HepG2 (cell line): ENCODE results near the gene EEF1AKMT3. TPM values are rescaled to one million over a fixed set of nuclear protein-coding genes. Genes with fewer than 3 reads are reported as not detected.
A peak's percentile ranks its signal among the peaks of the same experiment; 100 is the strongest.

Source experiments
- ADNP ChIP-seq: sonication (generic); formaldehyde crosslinking; IDR thresholded peaks from 2 replicates; pipeline ENCODE4 v1.4.0; 2020; ENCODE audit warnings: missing genetic modification reagents
- AGO1 ChIP-seq: fragments of 200-400 bp; formaldehyde crosslinking; IDR thresholded peaks from 2 replicates; pipeline ENCODE4 v1.6.1; 2017; ENCODE audit warnings: mild to moderate bottlenecking, low read depth, low read length, moderate library complexity; ENCODE audit not compliant: poor library complexity, severe bottlenecking
- ATRX ChIP-seq: sonication (generic); formaldehyde crosslinking; IDR thresholded peaks from 2 replicates; pipeline ENCODE4 v1.4.0; 2020; ENCODE audit warnings: missing genetic modification reagents, borderline replicate concordance
- CENPT ChIP-seq: sonication (generic); formaldehyde crosslinking; IDR thresholded peaks from 2 replicates; pipeline ENCODE4 v1.8.0; 2022; ENCODE audit warnings: low read depth, mild to moderate bottlenecking, moderate library complexity, missing genetic modification reagents
- LCORL ChIP-seq, 2 experiments: fragments of 450-650 bp in 1 of 2; sonication (generic) in 1 of 2; formaldehyde crosslinking in 1 of 2; IDR thresholded peaks; 2 replicates each; pipeline versions ENCODE4 v1.5.0 to v1.6.1; 2017 to 2020; ENCODE audit warnings: antibody characterized with exemption in 1 of 2, missing genetic modification reagents in 1 of 2
- POLR2G ChIP-seq: fragments of 200-400 bp; formaldehyde crosslinking; IDR thresholded peaks from 2 replicates; pipeline ENCODE4 v1.6.1; 2018; ENCODE audit warnings: mild to moderate bottlenecking, low read depth, low read length, moderate library complexity
- TBL1XR1 ChIP-seq: fragments of 150-350 bp; IDR thresholded peaks from 2 replicates; pipeline ENCODE4 v1.6.1; 2014; ENCODE audit warnings: borderline replicate concordance, low read length; ENCODE audit not compliant: partially characterized antibody
- ZBTB7B ChIP-seq: sonication (generic); formaldehyde crosslinking; IDR thresholded peaks from 2 replicates; pipeline ENCODE4 v1.4.0; 2020; ENCODE audit warnings: missing genetic modification reagents
- ZNF260 ChIP-seq: sonication (generic); formaldehyde crosslinking; IDR thresholded peaks from 2 replicates; pipeline ENCODE4 v1.4.0; 2020; ENCODE audit warnings: missing genetic modification reagents, low read depth, mild to moderate bottlenecking, borderline replicate concordance
- polyA plus RNA-seq, 8 experiments: library from polyadenylated mRNA; depleted of rRNA in 3 of 8; stranded (reverse) in 7 of 8; unstranded in 1 of 8; fragments of >200 nt; fragmentation: Illumina TruSeq in 4 of 8; extraction: Trizol in 4 of 8; gene quantifications; 2 replicates each; pipeline versions ENCODE4 v1.2.1 to v1.2.3, GENCODE V29; 2011 to 2016; ENCODE audit warnings: low read depth in 4 of 8, missing spikeins in 1 of 8, mixed read lengths in 1 of 8; ENCODE audit not compliant: insufficient read depth in 1 of 8
- total RNA-seq, 5 experiments: library from RNA; depleted of rRNA; stranded (reverse); fragments of >200 nt; fragmentation: Illumina TruSeq; extraction: Trizol; gene quantifications; 2 replicates each; pipeline ENCODE4 v1.2.3, GENCODE V29; 2016; ENCODE audit warnings: low read depth in 1 of 5
- TF ChIP-seq, protein P1 (sequence below): sonication (generic); formaldehyde crosslinking; IDR thresholded peaks from 2 replicates; pipeline ENCODE4 v1.4.0; 2020; ENCODE audit warnings: mild to moderate bottlenecking, missing genetic modification reagents
- TF ChIP-seq, protein P2 (sequence below): sonication (generic); formaldehyde crosslinking; IDR thresholded peaks from 2 replicates; pipeline ENCODE4 v1.4.0; 2020; ENCODE audit warnings: missing genetic modification reagents
- TF ChIP-seq, protein P3 (sequence below): sonication (generic); formaldehyde crosslinking; IDR thresholded peaks from 2 replicates; pipeline ENCODE4 v1.4.0; 2020; ENCODE audit warnings: missing genetic modification reagents, mild to moderate bottlenecking, borderline replicate concordance
- TF ChIP-seq, protein P4 (sequence below): sonication (generic); formaldehyde crosslinking; IDR thresholded peaks from 2 replicates; pipeline ENCODE4 v1.8.1; 2023; ENCODE audit warnings: missing genetic modification reagents, mild to moderate bottlenecking, borderline replicate concordance
- TF ChIP-seq, protein P5 (sequence below): sonication (generic); formaldehyde crosslinking; IDR thresholded peaks from 2 replicates; pipeline ENCODE4 v1.4.0; 2020; ENCODE audit warnings: missing genetic modification reagents
- TF ChIP-seq, protein P6 (sequence below): IDR thresholded peaks from 2 replicates; pipeline ENCODE4 v1.6.1; 2012; ENCODE audit warnings: low read length, improper control_type of control experiment
- TF ChIP-seq, protein P7 (sequence below): sonication (generic); IDR thresholded peaks from 2 replicates; pipeline ENCODE4 v1.6.1; 2016; ENCODE audit warnings: low read depth, borderline replicate concordance

Gene EEF1AKMT3
- total and polyA plus RNA-seq, 2 of the 13 experiments (the other 11 are each of a cell fraction or from before 2014, with no cell fraction given): 4.7 to 11.4 TPM

DNA sequence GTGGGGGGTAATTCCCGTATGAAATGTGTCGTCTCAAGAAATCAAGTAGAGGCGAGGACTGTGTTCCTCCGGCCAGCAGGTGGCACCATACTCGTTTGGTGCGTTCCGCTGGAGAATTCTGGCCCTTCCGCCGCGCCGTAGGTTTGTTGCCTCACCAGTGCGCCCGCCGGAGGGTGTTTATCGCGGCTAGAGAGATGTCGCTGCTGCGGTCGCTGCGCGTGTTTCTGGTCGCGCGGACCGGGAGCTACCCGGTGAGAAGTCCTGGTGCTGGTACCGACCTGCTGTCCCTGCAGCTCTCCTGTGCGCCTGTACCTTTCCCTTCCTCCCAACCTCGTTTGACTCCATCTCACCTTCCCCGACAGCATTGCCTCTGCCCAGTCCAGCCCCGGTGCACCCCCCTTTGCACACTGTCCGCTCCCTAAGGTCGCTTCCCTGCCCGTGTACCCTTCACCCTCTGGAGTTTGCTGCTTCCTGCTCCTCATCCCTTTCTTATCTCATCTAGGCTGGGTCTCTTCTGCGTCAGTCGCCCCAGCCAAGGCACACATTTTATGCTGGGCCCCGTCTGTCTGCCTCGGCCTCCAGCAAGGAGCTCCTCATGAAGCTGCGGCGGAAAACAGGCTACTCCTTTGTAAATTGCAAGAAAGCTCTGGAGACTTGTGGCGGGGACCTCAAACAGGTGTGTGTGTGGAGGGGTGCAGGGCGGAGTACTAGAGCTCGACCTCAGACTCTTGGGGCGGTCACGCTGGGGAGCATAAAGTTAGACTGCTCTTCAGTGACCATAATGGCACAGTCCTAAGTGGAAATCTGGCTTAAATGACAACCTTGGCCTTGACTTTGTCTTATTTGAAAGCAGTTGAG, 10.4 kb downstream of the EEF1AKMT3 start, which contains the start of gene TSFM (continued):
- TF ChIP-seq, protein P1, sequence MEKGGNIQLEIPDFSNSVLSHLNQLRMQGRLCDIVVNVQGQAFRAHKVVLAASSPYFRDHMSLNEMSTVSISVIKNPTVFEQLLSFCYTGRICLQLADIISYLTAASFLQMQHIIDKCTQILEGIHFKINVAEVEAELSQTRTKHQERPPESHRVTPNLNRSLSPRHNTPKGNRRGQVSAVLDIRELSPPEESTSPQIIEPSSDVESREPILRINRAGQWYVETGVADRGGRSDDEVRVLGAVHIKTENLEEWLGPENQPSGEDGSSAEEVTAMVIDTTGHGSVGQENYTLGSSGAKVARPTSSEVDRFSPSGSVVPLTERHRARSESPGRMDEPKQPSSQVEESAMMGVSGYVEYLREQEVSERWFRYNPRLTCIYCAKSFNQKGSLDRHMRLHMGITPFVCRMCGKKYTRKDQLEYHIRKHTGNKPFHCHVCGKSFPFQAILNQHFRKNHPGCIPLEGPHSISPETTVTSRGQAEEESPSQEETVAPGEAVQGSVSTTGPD (CRISPR knock-in tag): no peak
- TF ChIP-seq, protein P2, sequence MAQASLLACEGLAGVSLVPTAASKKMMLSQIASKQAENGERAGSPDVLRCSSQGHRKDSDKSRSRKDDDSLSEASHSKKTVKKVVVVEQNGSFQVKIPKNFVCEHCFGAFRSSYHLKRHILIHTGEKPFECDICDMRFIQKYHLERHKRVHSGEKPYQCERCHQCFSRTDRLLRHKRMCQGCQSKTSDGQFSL (CRISPR knock-in tag): peak; percentile 93
- TF ChIP-seq ZBTB7B (CRISPR knock-in tag) (peak; percentile 76; the same call in 1 of the 2 replicates), ZNF260 (no peak), ADNP (no peak), AGO1 (peak; percentile 87), LCORL (IDR thresholded peaks at IDR 0.05) (no peak), LCORL (CRISPR knock-in tag; IDR thresholded peaks at IDR 0.05) (peak; percentile 70), POLR2G (peak; percentile 96), CENPT (CRISPR knock-in tag) (no peak), ATRX (no peak), TBL1XR1 (peak; percentile 28)
- TF ChIP-seq, protein P3, sequence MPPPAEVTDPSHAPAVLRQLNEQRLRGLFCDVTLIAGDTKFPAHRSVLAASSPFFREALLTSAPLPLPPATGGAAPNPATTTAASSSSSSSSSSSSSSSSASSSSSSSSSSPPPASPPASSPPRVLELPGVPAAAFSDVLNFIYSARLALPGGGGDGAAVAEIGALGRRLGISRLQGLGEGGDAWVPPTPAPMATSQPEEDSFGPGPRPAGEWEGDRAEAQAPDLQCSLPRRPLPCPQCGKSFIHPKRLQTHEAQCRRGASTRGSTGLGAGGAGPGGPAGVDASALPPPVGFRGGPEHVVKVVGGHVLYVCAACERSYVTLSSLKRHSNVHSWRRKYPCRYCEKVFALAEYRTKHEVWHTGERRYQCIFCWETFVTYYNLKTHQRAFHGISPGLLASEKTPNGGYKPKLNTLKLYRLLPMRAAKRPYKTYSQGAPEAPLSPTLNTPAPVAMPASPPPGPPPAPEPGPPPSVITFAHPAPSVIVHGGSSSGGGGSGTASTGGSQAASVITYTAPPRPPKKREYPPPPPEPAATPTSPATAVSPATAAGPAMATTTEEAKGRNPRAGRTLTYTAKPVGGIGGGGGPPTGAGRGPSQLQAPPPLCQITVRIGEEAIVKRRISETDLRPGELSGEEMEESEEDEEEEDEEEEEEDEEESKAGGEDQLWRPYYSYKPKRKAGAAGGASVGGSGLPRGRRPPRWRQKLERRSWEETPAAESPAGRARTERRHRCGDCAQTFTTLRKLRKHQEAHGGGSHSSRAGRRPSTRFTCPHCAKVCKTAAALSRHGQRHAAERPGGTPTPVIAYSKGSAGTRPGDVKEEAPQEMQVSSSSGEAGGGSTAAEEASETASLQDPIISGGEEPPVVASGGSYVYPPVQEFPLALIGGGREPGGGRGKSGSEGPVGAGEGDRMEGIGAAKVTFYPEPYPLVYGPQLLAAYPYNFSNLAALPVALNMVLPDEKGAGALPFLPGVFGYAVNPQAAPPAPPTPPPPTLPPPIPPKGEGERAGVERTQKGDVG: no peak
- TF ChIP-seq, protein P4, sequence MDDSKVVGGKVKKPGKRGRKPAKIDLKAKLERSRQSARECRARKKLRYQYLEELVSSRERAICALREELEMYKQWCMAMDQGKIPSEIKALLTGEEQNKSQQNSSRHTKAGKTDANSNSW: no peak
- TF ChIP-seq, protein P5, sequence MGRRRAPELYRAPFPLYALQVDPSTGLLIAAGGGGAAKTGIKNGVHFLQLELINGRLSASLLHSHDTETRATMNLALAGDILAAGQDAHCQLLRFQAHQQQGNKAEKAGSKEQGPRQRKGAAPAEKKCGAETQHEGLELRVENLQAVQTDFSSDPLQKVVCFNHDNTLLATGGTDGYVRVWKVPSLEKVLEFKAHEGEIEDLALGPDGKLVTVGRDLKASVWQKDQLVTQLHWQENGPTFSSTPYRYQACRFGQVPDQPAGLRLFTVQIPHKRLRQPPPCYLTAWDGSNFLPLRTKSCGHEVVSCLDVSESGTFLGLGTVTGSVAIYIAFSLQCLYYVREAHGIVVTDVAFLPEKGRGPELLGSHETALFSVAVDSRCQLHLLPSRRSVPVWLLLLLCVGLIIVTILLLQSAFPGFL (CRISPR knock-in tag): no peak
- TF ChIP-seq, protein P6, sequence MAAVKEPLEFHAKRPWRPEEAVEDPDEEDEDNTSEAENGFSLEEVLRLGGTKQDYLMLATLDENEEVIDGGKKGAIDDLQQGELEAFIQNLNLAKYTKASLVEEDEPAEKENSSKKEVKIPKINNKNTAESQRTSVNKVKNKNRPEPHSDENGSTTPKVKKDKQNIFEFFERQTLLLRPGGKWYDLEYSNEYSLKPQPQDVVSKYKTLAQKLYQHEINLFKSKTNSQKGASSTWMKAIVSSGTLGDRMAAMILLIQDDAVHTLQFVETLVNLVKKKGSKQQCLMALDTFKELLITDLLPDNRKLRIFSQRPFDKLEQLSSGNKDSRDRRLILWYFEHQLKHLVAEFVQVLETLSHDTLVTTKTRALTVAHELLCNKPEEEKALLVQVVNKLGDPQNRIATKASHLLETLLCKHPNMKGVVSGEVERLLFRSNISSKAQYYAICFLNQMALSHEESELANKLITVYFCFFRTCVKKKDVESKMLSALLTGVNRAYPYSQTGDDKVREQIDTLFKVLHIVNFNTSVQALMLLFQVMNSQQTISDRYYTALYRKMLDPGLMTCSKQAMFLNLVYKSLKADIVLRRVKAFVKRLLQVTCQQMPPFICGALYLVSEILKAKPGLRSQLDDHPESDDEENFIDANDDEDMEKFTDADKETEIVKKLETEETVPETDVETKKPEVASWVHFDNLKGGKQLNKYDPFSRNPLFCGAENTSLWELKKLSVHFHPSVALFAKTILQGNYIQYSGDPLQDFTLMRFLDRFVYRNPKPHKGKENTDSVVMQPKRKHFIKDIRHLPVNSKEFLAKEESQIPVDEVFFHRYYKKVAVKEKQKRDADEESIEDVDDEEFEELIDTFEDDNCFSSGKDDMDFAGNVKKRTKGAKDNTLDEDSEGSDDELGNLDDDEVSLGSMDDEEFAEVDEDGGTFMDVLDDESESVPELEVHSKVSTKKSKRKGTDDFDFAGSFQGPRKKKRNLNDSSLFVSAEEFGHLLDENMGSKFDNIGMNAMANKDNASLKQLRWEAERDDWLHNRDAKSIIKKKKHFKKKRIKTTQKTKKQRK: no peak
- TF ChIP-seq, protein P7, sequence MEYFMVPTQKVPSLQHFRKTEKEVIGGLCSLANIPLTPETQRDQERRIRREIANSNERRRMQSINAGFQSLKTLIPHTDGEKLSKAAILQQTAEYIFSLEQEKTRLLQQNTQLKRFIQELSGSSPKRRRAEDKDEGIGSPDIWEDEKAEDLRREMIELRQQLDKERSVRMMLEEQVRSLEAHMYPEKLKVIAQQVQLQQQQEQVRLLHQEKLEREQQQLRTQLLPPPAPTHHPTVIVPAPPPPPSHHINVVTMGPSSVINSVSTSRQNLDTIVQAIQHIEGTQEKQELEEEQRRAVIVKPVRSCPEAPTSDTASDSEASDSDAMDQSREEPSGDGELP: peak; percentile 35; the same call in 1 of the 2 replicates
